ENCODE measurements around the gene FAM83G.
"Not testable (repeated sequence)": the region's sequence is repeated elsewhere in the genome, so short reads cannot be mapped to it uniquely, and the experiment has no call there.

FAM83G gene

DNA sequence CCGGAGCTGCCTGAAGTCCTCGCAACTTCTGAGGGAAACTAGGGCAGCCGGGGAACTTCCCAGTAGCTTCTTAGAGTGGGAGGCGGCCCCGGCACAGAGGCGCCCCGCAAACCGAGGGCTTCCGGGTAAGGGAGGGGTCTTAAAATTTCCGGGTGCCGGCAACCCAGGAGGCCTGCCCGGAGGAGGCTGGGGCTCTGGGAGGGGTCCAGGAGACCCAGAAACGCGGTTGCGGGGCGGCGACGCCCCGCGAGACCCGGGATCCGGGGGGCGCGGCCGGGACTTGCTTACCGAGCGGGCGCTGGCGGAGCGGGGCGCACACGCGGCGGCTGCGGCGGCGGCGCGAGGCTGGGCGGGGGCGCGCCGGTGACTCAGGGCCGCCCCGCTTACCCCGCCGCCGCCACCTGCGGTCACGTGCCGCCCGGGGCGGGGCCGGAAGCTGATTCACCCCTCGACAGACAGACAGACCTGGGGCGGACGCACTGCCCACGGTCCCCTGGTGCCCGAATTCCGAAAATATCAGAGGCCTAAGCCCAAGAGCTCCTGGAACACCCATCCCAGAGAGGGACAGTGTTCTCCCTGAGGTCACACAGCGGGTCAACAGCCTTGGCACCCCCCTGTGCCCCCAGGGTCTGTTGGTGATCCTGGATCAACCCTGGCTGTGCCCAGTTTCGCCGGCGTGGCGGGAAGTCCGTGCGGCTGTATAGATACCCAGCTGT is at the start of gene FAM83G:
FAM83G (minus strand) TSS at position 344 of the 716 bp plus-strand sequence. CDS start 723 bp downstream, outside the sequence.
- DNase-seq (ENCODE audit: low read depth in 2 of 2): peak; percentile 79 to 83

DNA sequence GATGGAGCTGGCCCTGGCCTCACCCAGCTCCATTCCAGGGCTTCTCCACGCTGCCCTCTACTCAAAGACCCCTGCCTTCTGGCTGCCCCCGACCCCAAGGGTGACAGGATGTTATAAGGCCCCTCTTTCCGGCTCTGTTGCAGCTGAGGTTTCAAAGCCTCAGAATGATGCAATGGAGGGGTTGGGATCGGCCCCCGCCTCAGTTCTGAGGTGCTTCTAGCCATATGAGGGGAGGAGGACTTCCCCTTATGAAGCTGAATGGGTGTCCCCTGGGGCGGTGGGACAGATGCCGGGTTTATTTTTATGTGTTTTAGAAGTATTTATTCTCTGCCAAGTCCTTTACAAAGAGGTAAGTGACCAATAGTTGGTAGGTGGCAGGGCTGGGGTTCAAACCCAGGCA is 44.3 kb upstream of the FAM83G start:
- not testable (repeated sequence) for DNase-seq (ENCODE audit: low read depth in 2 of 2)

DNA sequence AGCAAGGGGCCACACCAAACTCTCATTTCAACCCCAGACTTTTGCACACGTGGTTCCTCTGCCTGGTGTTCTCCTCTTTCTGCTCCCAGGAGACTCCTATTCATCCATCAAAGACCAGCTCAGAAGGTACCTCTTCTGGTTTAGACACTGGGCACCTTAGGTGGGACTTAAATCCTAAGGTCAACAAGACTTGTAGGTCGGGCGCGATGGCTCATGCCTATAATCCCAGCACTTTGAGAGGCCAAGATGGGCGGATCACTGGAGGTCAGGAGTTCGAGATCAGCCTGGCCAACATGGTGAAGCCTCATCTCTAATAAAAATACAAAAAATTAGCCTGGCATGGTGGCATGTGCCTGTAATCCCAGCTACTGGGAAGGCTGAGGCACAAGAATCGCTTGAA is 42.9 kb upstream of the FAM83G start:
- DNase-seq (ENCODE audit: low read depth in 2 of 2): not testable (repeated sequence)

DNA sequence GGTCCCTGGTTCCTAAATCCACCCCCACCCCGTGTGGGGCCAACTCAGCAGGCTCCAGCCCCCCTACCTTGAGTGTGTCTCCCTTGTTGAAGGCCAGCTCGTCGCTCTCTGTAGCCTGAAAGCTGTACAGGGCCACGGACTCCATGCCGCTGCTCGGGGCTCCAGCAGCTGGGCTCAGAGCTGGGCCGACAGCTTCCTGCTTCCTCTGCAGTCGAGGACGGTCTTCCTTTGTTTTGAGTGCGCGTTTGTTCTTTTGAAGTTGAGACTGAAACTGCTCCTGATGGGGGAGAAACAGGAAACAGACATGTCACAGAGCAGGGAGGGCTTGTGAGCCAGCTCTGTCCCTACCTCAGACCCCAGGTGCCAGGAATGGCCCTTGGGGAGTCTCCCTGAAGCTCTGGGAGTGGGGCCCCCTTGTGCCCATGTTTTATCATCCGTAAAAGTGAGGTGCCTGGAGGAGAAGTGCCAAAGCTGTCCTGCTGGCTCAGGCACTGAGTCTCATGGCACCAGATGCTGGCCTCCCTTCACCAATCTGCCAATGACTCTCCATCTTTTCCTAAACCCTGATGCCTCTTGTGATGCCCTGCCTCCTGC is 42.3 kb upstream of the FAM83G start, which contains the start of gene GRAP:
GRAP (minus strand) TSS at position 176 of the 594 bp plus-strand sequence; CDS start at position 145, 31 bp downstream.
- not testable (repeated sequence) for DNase-seq (ENCODE audit: low read depth in 2 of 2)

DNA sequence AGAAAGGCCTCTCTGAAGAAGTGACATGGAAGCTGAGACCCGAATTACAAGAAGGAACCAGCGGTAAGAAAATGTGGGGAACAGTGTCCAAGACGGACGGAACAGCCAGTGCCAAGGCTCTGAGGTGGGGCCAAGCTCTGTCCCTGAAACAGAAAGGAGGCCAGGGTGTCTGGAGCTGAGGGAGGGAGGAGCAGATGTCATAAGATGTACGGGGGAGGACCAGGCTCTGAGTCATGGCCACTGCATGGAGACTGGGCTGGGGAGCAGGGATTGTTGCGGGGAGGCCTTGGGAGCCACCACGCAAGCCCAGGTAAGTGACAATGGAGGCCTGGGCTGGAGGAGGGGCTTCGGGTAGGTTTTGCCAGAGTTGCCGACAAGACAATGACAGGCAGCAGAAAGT is 40.1 kb upstream of the FAM83G start:
- DNase-seq (ENCODE audit: low read depth in 2 of 2): not testable (repeated sequence)

DNA sequence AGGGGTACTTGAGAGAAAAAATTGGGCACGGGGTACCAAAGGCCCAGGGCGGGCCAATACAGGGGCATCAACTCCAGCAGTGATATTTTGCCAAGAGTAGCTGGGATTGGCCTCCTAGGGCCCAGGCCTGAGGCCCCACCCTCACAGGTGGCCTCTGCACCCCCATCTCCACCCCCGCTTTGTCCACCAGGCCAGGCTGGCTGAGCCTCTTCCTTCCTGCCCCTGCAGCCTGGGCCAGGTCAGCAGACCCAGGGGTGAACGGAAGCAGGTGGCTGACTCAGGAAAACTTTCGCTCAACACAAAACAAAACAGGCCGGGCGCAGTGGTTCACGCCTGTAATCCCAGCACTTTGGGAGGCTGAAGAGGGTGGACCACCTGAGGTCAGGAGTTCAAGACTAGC is 38.5 kb upstream of the FAM83G start:
- not testable (repeated sequence) for DNase-seq (ENCODE audit: low read depth in 2 of 2)

DNA sequence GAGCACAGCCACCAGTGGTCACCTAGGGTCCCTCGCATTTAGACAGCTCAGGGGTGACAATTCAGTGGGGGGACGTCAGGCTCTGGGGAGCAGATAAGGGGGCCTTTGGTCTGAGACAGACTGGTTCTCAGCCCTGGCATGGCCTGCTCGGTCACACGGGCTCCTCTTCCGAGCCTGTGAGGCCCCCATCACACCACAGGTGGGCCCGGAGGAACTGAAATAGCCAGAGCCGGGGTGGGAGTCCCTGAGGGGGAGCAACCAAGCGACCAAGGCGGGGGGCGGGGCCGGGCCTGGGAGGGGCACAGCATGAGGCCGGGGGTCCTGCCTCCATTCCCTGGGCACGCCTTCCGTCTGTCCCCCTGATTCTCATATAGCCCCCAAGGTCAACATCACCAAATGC is 37.8 kb upstream of the FAM83G start:
- DNase-seq (ENCODE audit: low read depth in 2 of 2): not testable (repeated sequence)

DNA sequence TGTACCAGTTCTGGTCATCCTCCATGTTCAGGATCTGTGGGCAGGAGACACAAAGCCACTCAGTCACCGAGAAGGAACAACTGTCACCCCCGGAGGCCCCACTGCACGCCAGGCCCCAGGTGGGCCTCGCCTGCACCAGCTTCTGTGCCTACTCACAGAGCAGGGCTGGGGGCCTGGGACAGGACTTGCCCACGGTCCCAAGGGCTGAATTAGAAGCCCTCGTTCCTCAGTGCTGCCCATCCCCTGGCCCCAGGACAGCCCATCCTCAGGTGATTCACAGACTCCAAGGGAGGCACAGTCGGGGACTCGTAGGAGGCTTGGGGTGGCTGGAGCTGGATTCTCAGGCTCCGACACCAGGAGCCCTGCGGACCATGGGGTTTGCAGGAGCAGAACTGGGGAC is 37.3 kb upstream of the FAM83G start:
- not testable (repeated sequence) for DNase-seq (ENCODE audit: low read depth in 2 of 2)

DNA sequence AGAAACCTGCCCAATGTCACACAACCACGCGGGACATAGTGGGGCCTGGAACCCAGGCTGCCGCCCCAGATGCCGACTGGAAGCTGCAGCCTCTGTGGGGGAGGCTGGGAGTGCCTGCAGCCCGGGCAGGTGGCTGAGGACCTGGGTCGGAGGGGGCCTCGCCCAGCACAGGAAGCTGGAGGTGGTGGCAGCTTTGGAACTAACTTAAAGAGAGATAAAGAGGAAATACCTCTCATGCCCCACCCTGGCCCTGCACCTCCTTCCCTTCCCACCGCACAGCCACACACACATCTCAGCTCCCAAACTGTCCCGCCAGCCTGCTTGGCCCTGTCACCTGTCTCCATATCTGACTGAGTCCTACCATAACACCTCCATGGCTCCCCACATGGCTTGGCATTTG is 35.8 kb upstream of the FAM83G start:
- not testable (repeated sequence) for DNase-seq (ENCODE audit: low read depth in 2 of 2)

- not testable (repeated sequence) for DNase-seq (ENCODE audit: low read depth in 2 of 2)
These were observed 34.2 kb upstream of the FAM83G start for GRCh38 chr17:19038730-19039129.

DNA sequence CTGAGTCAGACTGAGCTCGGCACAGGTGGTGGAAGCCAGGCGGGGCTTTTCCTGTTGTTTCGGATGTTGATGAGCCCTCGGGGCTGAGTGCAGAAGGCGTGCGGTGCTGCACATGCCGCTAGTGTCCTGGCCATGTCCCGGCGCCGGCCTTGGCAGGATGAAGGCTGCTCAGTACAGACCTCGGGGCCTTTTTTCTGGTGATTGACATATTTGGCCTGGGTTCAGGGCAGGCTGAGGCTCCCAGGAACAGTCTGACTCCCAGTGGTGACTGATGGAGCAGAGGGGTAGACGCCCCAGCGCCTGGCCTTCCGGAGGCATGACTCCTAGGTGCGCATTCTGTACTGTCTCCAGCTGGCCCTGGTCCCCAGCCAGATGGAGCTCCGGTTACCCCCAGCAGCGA is 33.4 kb upstream of the FAM83G start:
- DNase-seq (ENCODE audit: low read depth in 2 of 2): not testable (repeated sequence)

DNA sequence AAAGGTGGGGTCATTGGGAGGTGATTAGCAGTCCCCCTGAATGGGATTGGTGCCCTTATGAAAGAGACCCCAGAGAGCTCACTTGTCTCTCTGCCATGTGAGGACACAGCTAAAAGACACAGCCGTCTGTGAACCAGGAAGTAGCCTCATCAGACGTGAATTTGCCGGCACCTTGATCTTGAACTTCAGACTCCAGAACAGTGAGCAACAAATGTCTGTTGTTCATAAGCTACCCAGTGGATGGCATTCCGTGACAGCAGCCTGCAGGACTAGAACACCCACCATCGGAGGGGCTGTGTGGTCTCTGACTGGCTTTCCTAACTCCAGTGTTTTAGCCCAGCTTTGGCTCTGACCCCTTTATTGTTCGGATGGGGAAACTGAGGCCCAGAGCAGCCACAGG is 33.0 kb upstream of the FAM83G start:
- not testable (repeated sequence) for DNase-seq (ENCODE audit: low read depth in 2 of 2)

DNA sequence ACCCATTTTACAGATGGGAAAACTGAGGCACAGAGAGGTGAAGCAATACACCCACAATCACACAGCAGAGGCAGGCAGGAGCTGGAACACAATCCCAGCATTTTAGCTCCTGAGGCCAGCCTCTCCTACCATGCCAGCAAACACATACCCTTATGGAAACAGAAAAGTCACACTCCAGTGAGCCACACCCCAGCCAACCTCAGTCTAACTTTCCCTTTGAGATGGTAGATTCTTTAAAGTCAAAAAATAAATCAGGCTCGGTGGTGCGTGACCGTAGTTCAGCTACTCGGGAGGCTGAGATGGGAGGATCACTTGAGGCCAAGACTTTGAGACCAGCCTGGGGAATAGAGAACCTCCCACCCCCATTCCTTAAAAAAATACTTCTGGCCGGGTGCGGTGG is 31.6 kb upstream of the FAM83G start:
- DNase-seq (ENCODE audit: low read depth in 2 of 2): not testable (repeated sequence)

DNA sequence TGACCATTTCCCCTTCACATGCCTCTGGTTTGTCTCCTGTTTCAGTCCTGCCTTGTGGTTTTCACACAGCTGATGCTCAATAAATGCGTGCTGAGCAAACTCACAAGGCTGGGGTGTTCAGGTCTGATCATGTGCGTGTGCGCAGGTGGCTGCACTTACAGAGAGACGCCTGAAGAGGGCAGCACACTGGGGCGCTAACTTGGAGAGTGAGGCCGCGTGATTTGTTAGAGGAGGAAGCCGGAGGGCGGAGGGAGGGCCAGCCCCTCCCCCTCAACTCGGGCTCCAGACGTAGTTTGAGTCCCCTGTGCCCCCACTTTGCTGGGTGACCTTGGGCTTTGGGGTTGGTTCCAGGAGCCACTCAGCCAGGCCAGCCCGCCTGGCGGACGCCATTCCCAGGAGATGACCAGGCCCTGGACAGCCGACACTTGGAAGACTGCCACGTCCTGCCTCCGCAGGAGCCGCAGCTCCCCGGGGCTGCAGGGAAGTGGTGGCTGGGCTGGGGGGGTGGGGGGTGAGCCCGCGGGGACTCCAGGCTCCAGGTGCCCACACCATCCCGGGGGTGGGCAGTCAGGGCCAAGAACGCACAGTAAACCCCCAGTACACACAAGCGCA is 27.9 kb upstream of the FAM83G start:
- not testable (repeated sequence) for DNase-seq (ENCODE audit: low read depth in 2 of 2)

GRCh38 chr17:19031729-19032128 is 27.2 kb upstream of the FAM83G start:
- peak in 1 of 2 donors; percentile 11 for DNase-seq (ENCODE audit: low read depth in 2 of 2)

DNA sequence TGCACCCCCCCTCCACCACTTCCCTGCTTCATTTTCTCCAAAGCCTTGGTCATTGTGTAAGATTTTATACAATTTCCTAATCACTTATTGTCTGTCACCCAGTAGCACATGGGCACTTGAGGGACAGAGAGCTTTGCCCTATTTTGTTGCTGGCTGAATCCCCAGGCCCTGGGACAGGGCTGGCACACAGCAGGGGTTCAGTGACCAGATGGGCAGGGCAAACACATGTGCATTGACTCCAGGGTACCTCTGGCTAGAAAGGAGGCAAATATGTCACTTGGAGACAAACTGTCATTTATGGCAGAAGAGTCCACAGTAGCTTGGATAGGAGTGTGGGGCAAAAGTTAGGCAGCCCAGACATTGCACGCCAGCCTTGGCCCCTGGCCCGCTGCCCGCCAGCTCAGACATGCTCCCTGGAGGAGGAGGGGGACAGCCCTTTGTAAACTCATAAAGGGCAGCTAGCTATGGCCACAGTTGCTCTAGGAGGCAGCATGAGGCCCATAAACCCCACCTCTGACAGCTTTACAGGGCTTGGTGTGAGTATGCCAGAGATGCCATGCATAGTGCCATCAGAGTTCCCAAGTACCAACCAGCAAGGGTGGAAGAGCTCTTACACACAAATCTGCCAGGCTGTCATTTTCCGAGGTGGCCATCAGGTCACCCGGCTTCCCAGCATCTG is 26.3 kb upstream of the FAM83G start:
- not testable (repeated sequence) for DNase-seq (ENCODE audit: low read depth in 2 of 2)

- not testable (repeated sequence) for DNase-seq (ENCODE audit: low read depth in 2 of 2)
These were observed 25.2 kb upstream of the FAM83G start for GRCh38 chr17:19029740-19030139.

GRCh38 chr17:19028671-19029070 is 24.1 kb upstream of the FAM83G start:
- not testable (repeated sequence) for DNase-seq (ENCODE audit: low read depth in 2 of 2)

GRCh38 chr17:19024101-19025078 is 19.8 kb upstream of the FAM83G start:
- DNase-seq (ENCODE audit: low read depth in 2 of 2): no peak

DNA sequence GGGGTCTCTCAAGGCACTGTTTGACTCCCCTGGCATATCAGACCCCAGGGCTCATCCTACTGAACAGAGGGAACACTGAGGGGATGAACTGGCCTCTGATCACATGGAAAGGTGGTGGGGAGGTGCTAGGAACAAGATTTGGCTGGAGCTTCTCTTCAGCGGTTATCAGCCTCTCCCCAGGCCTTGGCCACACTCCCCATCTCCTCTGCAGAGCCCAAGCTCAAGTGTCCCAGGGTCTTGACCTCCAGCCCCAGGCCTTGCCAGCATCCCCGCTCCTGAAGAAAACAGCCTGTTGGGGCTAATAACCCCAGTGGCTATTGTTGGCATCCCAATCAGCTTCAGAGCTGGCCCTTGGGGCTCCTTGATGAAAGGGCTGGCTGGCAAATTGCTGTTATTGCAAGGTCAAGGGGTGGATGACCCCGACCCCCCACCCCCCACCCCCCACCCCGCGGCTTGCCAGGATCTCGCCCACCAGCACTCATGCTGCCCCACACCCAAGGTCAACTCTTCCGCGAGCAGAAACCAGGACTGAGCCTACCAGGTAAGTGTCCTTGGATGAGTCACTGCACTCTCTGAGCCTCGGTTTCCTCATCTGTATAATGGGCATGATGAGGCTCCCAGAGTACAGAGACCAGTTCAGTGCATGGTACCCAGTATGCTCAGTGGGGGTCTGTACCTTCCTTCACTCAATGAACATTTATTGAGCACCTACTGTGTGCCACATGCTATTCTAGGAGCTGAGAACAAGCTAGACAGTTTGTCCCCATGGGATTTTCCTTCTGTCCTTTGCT is 18.8 kb upstream of the FAM83G start:
- DNase-seq (ENCODE audit: low read depth in 2 of 2): no peak

Data from stimulated activated CD8-positive, alpha-beta memory T cell treated with anti-CD3 and anti-CD28 coated beads, Interleukin-2, amount 100 ng/mL, for 1 hour (primary cell).